Measurements from ENCODE around the gene RPL10. TPM values are rescaled to one million over a fixed set of nuclear protein-coding genes. Genes with fewer than 3 reads are reported as not detected.

Gene RPL10
- total and polyA plus RNA-seq, 2 of the 13 experiments (the other 11 are each of a cell fraction or from before 2014, with no cell fraction given): 2,381 to 4,713 TPM

DNA sequence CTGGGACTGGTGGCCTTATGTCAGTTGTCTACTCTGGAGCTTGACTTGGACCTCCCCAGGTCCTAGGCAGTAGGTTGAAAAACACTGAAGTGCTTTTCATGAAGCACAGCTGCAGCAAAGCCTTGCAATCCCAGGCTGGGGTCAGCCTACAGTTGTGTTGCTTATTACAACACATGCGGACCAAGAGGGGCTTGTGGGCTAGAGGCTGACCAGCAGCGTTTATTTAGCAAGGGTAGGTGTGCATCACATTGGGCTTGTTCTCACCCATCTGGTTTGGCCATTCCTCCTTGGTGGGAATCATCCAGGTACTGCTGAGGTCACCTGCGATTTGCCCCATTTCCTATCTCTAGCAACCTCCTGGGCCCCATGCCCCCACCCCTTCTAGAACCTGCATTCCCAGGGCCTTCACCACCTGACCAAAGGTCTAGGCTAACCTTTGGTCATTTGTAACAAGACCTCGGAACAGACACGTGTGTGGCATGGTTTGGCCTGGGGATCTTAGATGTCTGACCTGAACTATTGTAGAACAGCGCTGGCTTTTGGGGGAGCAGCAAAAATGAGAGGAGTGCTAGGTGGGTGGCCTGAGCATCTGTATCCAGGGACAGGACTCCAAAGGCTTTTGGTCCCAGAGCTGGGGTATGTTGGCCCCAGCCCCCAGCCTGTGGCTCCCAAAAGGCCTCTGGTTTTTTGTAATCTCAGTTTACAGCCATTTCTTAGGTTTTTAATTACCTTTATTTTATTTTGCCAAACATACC lies 3.0 kb downstream of the RPL10 start (continued):
- no peak for TF ChIP-seq ZNF766 (CRISPR knock-in tag; IDR thresholded peaks at IDR 0.05; ENCODE audit: borderline replicate concordance)
- 0 out of 2 replicates have a peak, but pooled peaks have one; percentile 42 for TF ChIP-seq ZNF451 (CRISPR knock-in tag; IDR thresholded peaks at IDR 0.05)
- TF ChIP-seq ZNF746 (CRISPR knock-in tag; IDR thresholded peaks at IDR 0.05): no peak
- TF ChIP-seq ATRX (CRISPR knock-in tag; IDR thresholded peaks at IDR 0.05; ENCODE audit: borderline replicate concordance): no peak
- TF ChIP-seq MIER2 (CRISPR knock-in tag; IDR thresholded peaks at IDR 0.05): no peak
- TF ChIP-seq, protein P1, sequence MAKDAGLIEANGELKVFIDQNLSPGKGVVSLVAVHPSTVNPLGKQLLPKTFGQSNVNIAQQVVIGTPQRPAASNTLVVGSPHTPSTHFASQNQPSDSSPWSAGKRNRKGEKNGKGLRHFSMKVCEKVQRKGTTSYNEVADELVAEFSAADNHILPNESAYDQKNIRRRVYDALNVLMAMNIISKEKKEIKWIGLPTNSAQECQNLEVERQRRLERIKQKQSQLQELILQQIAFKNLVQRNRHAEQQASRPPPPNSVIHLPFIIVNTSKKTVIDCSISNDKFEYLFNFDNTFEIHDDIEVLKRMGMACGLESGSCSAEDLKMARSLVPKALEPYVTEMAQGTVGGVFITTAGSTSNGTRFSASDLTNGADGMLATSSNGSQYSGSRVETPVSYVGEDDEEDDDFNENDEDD (CRISPR knock-in tag; IDR thresholded peaks at IDR 0.05; ENCODE audit: borderline replicate concordance): peak; percentile 36; the same call in 1 of the 2 replicates
- TF ChIP-seq ZNF776 (CRISPR knock-in tag; IDR thresholded peaks at IDR 0.05): no peak
- no peak for TF ChIP-seq ZNF337 (CRISPR knock-in tag; IDR thresholded peaks at IDR 0.05; ENCODE audit: borderline replicate concordance, low read depth)
- no peak for TF ChIP-seq ZNF749 (CRISPR knock-in tag; IDR thresholded peaks at IDR 0.05; ENCODE audit: borderline replicate concordance)
- TF ChIP-seq IRF9 (CRISPR knock-in tag; IDR thresholded peaks at IDR 0.05; ENCODE audit: borderline replicate concordance): no peak
- no peak for TF ChIP-seq ETV6 (CRISPR knock-in tag; conservative IDR thresholded peaks at IDR 0.05)
- no peak for TF ChIP-seq ASH2L (IDR thresholded peaks at IDR 0.05; ENCODE audit: insufficient read length, low read depth, low read length)
- TF ChIP-seq USF2 (IDR thresholded peaks at IDR 0.05; ENCODE audit: low read depth, low read length): no peak
- no peak for TF ChIP-seq USF2 (CRISPR knock-in tag; IDR thresholded peaks at IDR 0.05; ENCODE audit: borderline replicate concordance)
- TF ChIP-seq, protein P2, sequence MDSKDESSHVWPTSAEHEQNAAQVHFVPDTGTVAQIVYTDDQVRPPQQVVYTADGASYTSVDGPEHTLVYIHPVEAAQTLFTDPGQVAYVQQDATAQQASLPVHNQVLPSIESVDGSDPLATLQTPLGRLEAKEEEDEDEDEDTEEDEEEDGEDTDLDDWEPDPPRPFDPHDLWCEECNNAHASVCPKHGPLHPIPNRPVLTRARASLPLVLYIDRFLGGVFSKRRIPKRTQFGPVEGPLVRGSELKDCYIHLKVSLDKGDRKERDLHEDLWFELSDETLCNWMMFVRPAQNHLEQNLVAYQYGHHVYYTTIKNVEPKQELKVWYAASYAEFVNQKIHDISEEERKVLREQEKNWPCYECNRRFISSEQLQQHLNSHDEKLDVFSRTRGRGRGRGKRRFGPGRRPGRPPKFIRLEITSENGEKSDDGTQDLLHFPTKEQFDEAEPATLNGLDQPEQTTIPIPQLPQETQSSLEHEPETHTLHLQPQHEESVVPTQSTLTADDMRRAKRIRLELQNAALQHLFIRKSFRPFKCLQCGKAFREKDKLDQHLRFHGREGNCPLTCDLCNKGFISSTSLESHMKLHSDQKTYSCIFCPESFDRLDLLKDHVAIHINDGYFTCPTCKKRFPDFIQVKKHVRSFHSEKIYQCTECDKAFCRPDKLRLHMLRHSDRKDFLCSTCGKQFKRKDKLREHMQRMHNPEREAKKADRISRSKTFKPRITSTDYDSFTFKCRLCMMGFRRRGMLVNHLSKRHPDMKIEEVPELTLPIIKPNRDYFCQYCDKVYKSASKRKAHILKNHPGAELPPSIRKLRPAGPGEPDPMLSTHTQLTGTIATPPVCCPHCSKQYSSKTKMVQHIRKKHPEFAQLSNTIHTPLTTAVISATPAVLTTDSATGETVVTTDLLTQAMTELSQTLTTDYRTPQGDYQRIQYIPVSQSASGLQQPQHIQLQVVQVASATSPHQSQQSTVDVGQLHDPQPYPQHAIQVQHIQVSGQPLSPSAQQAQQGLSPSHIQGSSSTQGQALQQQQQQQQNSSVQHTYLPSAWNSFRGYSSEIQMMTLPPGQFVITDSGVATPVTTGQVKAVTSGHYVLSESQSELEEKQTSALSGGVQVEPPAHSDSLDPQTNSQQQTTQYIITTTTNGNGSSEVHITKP (CRISPR knock-in tag; IDR thresholded peaks at IDR 0.05; ENCODE audit: low read depth): no peak
- TF ChIP-seq U2AF1 (optimal IDR thresholded peaks at IDR 0.05; ENCODE audit: low read depth, low read length): no peak
- no peak for TF ChIP-seq ZNF597 (CRISPR knock-in tag; IDR thresholded peaks at IDR 0.05)
- TF ChIP-seq ZNF747 (CRISPR knock-in tag; IDR thresholded peaks at IDR 0.05; ENCODE audit: borderline replicate concordance): no peak
- TF ChIP-seq HNRNPLL (IDR thresholded peaks at IDR 0.05; ENCODE audit: low read depth, low read length, poor library complexity, severe bottlenecking): no peak
- 0 out of 2 replicates have a peak, but pooled peaks have one; percentile 20 for TF ChIP-seq SP2 (CRISPR knock-in tag; IDR thresholded peaks at IDR 0.05)

Measured in HepG2 (cell line).